ENCODE data around the gene TNKS1BP1.

The TNKS1BP1 gene

GRCh38 chr11:57310630-57311086, 14.1 kb downstream of the TNKS1BP1 start:
- DNase-seq (ENCODE audit: low read depth) = no peak

DNA sequence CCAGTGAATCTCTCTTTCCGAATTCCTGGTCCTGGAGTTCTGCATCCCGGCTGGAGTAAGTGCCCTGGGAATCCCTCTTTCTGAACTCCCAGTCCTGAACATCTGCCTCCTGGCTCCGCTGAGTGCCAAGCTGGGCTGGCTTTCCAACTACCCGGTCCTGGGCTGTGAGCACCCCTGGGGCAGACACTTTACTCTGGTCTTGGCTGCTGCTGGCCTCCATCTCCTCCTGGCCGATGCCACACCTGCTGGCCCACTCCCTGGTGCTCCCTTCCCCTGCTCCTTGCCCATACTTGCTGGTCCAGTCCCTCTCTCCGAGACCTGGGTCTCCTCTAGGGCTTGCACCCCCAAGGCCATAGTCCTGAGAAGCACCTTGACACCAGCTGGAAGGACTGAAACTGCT, 14.7 kb downstream of the TNKS1BP1 start:
- no peak for DNase-seq (ENCODE audit: low read depth)

DNA sequence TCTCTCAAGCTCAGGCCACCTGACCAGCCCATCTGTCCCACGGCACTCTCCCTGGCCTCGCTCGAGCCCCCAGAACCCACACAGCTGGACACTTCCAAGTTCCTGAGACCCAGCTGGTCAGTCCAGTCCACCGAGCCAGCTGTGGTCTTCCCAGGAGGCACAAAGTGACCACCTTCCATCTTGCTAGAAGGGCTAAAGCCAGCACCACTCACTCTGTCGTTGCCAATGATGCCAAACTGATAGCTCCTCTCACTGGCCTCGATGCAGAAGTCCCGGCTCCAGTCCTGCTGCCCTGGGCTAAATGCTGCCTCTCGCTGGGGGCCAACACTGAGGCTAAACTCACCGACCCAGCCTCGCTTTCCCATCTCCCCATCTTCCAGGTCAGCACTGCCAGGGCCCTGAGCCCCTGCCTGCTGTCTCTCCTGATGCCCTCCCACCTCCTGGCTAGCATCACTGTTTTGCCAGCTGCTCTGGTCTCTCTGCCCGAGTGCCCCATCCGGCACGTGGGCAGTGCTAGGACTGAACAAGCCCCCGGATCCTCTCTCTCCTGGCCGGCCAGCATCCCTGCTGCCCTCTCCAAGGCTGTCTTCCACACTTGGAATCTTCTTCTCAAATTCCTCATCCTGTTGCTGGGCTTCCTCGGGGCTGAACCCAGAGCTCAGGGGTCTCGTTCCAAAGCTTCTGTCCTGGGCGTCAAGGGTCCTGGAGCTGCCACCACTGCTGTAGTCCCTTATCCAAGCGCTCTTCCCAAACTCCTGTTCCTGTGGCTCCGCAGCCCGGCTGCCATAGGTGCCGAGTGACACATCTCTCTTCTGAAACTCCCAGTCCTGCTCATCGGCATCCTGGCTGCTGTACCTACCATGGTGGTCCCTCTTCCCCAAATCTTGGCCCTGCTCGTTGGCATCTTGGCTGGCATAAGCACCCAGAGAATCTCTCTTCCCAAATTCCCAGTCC, 15.4 kb downstream of the TNKS1BP1 start:
- no peak for DNase-seq (ENCODE audit: low read depth)

GRCh38 chr11:57308426-57309060, 16.2 kb downstream of the TNKS1BP1 start:
- DNase-seq (ENCODE audit: low read depth) = no peak

DNA sequence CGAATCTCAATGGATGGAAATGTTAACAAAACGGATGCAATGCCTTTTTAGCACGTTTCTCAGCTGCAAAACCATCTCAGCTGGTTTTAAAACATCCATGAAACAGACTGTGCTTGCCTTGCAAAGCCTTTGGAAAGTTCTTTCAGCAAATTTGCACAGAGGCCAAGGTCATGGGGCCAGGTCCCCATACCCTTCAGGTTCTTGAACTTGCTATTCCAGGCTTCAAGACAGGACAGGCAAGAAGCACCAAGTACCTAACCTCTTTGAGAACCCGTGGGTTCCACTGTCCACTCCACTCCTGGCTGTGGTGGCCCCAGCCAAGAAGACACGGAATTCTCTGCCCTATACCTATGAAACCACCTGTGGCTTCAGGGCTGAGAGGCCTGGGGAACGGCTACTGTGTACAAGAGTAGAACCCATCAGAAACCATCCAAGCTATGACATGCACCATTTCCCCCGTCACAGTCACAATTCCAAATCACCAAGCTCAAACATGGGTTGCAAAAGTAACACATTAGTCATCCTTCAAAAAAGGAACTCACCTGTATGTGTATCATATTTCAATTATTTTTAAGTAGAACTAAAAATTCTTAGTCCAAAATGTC, 17.0 kb downstream of the TNKS1BP1 start:
- no peak for DNase-seq (ENCODE audit: low read depth)

GRCh38 chr11:57306940-57307565, 17.7 kb downstream of the TNKS1BP1 start:
- no peak for DNase-seq (ENCODE audit: low read depth)

- peak; percentile 59 for DNase-seq (ENCODE audit: low read depth)
These were observed 18.4 kb downstream of the TNKS1BP1 start for GRCh38 chr11:57306161-57306876.

DNA sequence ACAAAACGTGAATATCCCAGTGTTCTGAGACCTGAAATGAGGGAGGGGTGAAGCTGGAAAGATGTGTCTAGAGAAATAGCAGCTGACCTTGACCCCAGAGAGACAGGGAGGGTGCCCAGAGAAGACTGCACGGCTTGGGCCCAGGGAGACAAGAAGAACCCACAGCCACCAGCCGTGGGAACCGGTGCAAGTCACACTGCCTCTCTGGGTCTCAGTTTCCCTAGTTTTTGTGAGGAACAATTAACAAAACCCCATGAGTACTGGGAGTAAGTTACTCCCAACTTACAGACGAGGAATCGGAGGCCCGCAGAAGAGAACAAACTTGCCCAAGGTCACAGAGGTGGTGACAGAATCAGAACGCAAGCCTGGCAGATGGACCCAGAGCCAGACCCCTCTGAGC, 19.2 kb downstream of the TNKS1BP1 start:
- DNase-seq (ENCODE audit: low read depth) = no peak

GRCh38 chr11:57303990-57304579, 20.7 kb downstream of the TNKS1BP1 start:
- DNase-seq (ENCODE audit: low read depth) = no peak

- DNase-seq (ENCODE audit: low read depth) = no peak
These were observed 21.3 kb downstream of the TNKS1BP1 start for GRCh38 chr11:57303280-57303989.

DNA sequence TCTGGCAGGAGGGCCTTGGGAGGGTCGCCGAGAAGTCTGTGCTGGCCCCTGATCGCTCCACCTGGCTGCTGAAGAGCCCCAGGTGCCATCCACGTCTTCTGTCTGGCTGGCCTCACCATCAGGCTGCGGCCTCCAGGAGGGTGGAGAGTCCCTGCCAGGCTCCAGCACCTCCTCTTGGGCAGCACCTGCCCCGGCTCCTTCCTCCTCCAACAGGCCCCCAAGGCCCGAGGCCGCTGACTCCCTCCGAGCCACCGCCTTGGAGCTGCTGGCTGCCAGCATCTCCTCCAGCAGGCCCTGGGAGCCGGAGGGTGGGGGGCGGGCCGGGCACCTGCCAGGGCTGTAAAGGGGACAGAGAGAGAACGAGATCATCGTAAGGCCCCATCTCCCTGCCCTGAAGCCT, 22.3 kb downstream of the TNKS1BP1 start:
- DNase-seq (ENCODE audit: low read depth) = no peak

- DNase-seq (ENCODE audit: low read depth) = no peak
These were observed 22.9 kb downstream of the TNKS1BP1 start for GRCh38 chr11:57301711-57302423.

DNA sequence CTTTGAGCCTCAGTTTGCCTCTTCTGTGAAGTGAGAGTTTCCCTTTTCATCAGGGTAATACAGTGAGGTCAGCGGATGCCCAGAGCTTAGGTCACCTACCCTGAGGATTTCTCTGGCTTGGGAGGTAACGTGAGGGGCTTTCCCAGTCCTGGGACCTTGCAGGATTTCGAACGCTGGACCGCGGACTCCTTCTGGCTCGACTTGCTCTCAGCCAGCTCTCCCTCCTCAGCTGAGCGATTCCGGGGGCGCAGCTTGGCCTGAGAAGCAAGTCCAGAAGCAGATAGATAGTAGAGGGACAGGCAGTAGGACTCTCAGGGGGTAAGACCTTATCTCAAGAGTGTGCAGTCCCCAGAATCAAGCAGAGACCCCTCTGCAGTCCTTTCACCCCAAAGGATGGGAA, 24.0 kb downstream of the TNKS1BP1 start:
- no peak for DNase-seq (ENCODE audit: low read depth)

- no peak for DNase-seq (ENCODE audit: low read depth)
These were observed 25.5 kb downstream of the TNKS1BP1 start for GRCh38 chr11:57299150-57299737.

DNA sequence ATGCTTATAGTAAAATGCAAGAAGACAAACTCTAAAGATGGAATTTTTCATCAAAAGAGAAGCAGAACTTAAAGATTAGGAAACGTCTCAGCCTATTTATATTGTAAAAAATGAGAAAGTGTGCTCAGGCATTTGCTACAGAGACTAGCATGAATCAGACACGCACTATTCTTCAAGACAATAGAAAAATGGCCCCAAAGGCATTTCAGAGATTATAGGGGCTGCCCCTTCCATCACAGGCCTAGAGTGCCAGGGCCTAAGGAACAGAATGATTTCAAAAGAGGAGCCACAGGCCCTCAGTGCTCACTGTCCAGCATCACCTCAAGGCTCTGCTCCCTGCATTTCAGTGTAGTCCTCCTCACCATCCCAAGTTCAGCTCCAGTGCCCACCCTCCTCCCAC, 27.5 kb downstream of the TNKS1BP1 start:
- no peak for DNase-seq (ENCODE audit: low read depth)

DNA sequence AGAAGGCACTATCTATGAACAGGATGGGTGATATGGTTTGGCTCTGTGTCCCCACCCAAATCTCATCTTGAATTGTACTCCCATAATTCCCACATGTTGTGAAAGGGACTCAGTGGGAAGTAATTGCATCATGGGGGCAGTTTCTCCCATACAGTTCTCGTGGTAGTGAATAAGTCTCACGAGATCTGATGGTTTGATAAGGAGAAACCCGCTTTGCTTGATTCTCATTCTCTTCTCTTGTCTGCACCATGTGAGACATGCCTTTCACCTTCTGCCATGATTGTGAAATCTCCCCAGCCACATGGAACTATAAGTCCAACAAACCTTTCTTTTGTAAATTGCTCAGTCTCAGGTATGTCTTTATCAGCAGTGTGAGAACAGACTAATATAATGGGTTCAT, 28.5 kb downstream of the TNKS1BP1 start:
- peak; percentile 53 for DNase-seq (ENCODE audit: low read depth)

DNA sequence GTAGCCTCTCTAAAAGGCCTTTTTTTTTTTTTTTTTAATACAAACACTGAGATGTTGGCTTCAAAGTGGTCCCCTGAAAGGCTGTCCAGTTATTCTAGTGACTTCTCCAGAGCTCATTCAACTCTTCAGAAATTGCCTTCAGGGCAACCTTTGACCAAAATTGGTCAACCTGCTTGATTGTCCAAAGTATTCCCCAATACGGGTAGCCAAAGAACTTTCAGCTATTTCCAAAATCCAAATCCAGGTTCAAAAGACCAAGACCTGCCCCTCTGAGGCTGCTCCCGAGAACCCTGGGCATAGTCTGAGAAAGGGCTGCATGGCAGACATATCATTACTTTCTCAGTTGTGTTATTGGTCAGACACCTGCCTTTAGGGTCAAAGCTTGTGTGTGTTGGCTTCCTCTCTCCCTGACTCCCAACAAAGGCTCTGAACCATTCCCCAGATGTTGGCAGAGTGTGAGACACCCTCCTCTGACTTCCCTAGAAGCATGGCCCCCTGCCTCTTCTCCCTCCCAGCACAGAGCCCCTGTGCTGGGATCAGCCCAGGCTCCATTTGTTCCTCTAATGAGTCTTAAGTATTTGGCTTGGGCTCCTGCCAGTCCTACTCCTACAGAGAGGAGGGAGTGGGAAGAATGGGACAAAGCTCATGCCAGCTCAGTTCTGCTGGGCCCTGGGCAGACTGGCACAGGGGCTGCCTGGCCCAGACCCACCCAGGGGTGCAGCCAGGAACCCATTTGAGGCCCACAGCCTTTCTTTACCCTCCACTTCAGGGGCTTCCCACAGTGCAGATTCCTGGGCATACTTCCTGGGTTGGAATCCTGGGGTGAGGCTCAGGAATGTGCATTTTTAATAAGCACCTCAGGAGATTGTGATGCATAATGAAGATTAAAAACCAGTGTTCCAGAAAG, 30.3 kb downstream of the TNKS1BP1 start:
- DNase-seq (ENCODE audit: low read depth) = no peak

- peak; percentile 88 for DNase-seq (ENCODE audit: low read depth)
These were observed 34.5 kb downstream of the TNKS1BP1 start for GRCh38 chr11:57290288-57290687.

Measured in iris pigment epithelial cell (primary cell).